NCI-H1048 (cell line): ENCODE results near the gene GRPR.
"Not testable (repeated sequence)": the region's sequence is repeated elsewhere in the genome, so short reads cannot be mapped to it uniquely, and the experiment has no call there.

ENCODE experiments used
- DNase-seq: peaks from one replicate; lab custom pipeline; 2025; lab: John Stamatoyannopoulos, UW

Gene GRPR

DNA sequence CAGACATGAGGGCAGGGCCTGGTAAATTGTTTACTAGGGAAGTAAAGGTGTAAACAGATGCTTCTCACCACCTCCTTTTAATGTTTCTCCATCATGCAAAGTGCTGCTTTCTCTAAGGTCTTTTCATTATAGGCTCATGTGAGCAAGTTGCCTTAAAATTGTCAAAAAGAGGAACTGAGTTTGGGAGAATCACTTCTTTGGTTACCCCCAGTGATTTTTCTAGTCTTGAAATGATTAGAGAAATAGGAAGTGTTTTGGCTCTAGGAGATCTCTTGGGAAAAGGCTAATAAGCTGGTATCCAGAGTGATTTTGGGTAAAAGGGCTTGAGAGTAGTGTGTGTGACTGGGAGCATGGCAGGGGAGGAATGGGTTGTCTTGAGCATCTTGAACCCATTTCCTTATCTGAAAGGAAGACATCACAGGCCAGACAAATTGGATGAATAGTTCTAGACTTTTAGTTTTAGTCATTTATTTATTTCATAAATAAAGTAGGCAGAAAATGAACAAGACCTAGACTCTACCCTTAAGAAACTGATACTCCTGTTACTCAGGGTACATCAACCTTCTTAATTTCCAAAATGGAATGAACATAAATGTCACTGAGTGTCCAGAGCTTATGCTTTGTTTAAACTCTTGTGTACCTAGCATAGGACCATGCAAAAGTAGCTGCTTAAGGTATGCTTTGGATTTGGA is 14.2 kb downstream of the GRPR start:
- DNase-seq = no peak

DNA sequence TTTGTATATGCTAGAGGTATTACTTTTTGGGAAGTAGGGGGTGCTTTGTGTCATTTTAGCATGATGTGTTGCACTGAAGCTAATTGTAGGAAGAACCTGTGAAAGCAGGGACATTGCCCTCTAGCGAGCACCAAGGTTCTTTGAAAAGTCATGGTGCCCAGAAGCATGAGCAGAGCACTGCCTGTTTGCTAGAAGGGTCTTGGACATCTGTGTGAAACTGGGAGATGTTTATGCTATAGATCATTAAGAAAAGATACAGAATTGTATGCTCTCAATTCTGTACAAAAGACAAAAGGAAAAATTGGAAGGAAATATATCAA is 14.7 kb downstream of the GRPR start:
- DNase-seq = no peak

DNA sequence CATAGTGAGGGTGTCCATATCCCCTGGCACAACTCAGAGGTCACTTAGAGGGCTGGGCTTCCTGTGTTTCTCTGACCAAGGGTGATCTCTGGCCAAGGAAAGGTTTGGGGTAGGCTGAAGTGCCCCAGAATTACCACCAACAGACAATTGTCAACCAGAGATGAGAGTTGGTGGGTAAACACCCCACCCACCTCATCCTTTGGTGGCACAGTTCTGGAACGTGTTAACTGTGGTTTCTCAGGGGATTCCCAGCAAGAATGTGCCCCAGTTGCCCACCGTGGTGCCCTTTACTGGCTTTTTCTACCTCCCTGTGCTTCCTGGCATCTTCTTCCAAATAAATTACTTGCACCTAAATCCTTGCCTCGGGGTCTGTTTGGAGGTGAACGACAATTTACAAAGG is 17.1 kb downstream of the GRPR start:
- DNase-seq = no peak

DNA sequence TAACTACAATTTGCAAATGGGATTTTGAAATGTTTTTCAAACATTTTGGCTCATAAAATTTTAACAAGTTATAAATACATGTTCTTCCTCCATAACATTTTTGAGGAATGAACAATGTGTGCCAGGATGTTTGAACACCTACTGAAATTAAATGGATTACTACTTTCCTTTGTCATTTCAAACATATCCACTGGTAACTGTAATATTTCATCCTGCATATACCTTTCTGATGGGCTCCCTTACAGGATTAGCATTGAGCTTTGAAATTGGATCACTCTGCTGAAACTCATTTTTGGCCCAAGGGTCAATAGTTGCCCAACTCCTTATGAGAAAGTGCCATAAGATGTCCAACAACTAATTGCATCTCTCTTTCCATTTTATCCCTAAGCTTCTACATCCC is 17.6 kb downstream of the GRPR start:
- DNase-seq = no peak

DNA sequence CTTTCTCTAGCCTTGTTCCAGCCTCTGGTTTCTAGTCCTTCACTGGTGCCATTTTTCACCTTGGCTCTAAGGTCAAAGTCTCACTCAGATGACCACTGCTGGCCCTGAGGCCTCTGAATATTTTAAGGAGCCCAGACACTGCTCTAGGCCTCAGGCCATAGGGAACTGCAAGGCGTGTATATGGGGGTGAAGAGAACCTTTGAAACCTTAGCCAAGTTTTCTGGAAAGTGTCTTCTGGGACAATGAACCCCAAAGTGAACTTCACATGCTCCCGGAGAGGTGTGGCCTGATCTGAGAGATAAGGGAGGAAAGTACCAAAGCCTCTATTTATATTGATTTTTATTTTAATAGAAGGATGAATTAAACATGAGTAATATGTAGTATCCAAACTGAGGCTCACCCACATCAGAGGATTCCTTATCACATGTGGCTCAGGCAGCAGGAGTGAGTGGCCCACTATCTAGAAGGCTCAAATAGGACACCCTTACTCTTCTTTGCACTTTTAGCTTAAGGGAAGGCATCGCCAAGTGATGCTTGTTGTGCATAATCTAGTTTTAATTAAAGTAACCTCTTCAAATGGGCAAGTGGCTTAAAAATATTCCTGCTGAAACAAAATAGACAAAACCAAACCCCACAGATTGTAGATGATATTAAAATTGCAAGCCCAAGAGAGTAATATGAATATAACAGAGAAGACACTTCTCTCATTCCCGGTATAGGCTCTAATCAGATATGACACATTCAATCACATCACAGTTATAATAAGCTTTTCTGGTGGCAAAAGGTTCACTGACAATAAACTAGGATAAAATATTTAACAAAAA is 18.3 kb downstream of the GRPR start:
- DNase-seq = no peak

DNA sequence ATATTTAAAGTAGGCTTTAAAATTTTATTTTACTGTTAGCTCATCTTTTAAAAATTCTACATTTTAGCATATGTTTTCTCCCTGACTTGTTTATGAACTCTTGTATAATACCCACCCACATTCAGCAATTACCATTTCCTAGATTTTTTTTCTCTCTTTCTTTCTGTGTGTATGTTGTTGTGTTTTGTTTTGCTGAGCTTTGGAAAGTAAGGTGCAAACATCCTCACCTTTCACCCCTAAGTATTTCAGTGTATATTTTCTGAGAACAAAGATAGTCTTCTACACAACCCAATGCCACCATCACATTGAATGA is 18.8 kb downstream of the GRPR start:
- DNase-seq = no peak

DNA sequence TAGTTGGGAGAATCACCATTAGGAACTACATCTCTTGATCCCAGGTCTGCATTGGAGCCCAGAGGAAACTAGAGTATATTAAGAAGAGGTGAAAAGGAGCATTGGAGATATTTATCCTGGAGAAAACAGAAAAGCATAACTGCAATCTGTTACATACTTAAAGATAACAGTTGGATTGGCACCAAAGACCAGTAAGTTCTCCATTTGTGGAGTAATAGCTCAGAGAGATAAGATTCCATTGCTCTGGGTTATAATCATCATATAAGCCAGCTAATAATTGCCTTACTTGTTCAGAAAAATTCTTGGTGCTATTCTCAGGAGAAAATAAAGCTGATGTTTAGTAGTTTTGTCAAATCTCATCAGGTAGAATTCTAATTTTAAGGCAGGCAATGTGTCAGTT is 20.6 kb downstream of the GRPR start:
- no peak for DNase-seq

DNA sequence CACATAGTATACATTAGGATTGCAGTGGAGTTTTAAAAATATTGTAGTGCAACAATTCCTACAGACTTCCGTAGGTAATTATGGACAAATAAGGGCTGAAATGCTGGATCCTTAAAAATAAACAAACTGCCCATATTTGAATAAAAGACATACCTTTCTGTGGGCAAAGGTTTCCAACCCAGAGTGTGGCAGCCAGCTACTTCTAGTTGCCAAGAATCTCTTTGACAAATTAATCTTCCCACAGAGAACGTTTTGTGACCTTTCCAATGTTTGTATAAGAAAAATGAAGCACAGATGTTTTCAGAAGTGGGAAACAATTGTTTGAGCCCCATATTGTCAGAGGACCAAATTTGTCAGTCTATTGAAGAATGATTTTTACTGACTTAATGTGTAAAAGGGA is 21.1 kb downstream of the GRPR start:
- no peak for DNase-seq

DNA sequence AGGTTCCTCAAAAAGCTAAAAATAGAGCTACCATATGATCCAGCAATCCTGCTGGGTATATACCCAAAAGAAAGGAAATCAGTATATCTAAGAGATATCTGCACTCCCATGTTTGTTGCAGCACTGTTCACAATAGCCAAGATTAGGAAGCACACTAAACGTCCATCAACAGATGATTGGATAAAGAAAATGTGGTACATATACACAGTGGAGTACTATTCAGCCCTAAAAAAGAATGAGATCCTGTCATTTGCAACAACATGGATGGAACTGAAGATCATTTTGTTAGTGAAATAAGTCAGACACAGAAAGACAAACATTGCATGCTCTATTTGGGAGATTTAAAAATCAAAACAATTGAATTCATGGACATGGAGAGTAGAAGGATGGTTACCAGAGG is 21.7 kb downstream of the GRPR start:
- DNase-seq = not testable (repeated sequence)

DNA sequence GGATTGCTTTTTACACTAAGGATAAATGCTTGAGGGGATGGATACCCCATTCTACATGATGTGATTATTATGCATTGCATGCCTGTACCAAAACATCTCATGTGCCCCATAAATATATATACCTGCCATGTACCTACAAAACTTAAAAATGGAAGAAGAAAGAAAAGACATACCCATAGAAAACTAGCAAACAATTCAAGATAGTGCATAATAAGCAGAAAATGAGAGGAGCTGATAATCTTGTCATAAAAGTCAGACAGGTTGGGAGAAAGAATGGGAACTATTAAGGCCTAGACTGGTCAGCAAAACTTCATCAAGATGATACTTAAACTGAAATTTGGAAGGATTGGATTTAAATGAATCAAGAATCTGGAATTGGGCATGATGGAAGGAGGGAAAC is 22.3 kb downstream of the GRPR start:
- no peak for DNase-seq

DNA sequence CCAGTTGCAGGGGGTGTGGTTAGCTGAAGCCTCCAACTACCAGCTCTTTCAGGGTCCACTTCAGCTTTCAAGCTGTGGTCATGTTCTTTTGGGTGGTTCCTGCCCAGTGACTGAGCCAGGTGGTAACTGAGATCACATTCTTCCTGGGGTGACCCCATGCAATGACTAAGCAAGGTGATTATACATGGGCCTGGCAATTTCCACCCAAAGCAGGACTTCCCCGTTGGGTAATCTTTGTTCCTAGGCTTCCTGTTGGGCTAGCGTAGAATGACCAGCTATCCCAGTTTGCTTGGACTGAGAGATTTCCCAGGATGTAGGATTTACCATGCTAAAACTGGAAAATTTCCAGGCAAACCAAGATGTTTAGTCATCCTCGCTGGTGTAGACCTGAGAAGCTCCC is 25.5 kb downstream of the GRPR start:
- DNase-seq = no peak

DNA sequence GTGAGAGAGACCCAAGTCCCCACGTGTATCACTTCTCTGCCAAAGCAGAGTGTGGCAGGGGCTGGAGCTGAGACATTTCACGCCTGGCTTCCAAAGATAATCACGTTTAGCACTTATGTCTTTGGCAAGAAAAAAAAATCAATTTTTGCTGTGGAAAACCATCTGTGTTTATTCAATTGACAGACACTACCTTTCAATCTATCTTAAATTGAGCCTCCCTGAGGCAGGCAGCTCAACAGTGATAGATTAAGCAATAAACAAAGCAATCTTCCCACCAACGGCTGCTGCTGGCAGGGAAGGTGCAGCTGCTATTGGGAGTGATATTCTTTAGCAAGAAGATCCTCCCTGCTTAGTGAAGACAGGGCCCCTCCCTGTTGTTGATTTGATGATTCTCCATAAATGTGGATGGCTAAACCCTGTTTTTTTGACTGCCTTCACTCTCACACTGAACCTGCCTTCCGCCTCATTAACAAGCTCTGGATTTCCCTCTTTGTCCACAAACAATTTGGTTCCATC is 32.3 kb downstream of the GRPR start:
- DNase-seq = no peak

DNA sequence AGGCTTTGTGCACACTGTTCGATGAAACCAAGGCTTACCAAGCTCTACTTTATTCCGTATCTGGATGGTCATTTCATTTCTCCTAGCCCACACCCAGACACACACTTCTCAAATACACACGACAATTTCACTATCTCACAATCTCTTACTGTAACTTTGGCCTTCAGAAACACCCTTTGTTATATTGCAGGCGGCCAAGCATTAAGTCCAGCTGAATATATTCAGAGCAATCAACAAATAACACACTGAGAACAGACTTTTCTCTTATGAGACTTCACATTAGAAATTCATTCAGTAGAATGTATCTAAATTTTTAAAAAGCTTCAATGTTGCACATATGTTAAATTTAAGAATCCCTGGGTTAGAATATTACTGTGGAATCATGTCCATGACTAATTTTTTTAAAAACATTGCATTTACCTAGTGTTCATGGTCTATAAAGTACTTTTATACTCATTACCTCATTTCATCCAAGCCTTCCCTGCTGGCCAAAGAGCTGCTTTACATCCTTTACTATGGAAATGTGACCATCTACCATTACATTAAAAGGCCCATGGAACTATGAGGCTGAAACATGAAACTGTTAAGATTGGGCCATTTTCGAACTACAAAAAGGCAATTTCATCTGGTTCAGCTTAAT is 33.4 kb downstream of the GRPR start:
- no peak for DNase-seq

DNA sequence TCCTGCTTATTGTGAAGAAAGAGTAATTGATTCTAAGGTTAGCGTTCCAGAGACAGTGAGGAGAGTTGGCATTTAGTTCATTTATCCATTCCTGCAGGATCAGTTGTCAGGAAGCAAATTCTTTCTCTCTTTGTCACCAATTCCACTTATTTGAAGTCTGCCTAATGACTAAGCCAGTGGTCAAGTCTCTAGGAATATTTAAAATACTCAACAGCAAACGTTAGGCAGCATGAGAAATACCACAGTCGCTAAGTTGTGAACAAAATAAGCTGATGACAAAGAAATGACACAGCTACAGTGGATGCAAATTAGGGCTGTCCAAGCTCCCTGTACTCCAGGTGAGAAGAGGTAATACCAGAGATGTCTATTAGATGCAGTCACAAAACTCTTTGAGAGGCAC is 37.4 kb downstream of the GRPR start:
- no peak for DNase-seq

DNA sequence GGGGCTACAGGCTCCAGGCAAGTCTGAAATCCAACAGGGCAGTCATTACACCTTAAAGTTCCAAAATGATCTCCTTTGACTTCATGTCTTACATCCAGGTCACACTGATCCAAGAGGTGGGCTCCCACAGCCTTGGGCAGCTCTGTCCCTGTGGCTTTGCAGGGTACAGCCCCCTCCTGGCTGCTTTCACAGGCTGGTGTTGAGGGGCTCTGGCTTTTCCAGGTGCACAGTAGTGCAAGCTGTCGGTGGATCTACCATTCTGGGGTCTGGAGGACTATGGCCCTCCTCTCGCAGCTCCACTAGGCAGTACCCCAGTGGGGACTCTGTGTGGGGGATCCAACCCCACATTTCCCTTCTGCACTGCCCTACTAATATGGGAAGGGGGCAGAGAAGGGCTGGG is 37.8 kb downstream of the GRPR start:
- not testable (repeated sequence) for DNase-seq

DNA sequence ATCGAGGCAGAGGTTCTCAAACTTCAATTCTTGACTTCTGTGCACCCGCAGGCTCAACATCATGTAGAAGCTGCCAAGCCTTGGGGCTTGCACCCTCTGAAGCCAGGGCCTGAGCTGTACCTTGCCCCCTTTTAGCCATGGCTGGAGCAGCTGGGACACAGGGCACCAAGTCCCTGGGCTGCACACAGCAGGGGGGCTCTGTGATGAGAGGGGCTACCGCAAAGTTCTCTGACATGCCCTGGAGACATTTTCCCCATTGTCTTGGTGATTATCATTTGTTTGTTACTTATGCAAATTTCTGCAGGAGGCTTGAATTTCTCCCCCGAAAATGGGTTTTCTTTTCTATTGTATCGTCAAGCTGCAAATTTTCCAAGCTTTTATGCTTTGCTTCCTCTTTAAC is 39.0 kb downstream of the GRPR start:
- no peak for DNase-seq

DNA sequence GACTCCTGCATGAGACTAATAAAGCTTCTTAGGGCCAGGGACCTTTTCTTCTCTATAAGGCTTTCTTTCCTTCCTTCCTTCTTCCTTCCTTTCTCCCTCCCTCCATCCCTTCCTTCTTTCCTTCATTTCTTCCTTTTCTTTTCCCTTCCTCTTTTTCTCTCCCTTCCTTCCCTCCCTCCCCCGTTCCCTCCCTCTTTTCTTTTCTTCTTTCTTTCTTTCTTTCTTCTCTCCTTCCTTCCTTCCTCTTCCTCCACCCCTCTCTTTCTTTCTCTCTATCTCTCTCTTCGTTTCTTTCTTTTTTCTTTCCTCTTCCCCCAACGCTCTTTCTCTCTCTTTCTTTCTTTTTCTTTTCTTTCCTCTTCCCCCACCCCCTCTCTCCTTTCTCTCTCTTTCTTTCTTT is 41.4 kb downstream of the GRPR start:
- no peak for DNase-seq

DNA sequence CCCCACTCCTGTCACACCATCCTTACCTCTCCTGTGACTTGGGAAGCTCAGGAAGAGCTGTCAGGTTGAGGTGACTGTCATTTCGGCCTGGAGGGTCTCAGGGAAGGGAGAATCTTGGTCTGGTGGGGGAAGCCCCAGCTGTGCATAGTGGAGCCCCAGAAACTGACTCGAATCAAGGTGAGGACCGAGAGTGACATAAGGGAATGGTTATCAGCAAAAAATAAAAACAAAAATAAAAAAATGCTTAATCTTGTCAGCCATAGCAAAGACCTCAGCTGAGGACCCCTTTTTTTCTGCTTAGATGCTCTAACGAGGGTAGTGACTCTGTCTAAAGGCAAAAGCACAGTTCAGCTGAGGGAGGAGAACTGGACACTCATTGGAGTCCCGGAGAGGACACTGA is 43.8 kb downstream of the GRPR start, which contains the start of gene MAGEB17:
TSS of gene MAGEB17 (plus strand) at position 301 of the 400 bp plus-strand sequence. CDS start 2,902 bp downstream, outside the sequence.
- no peak for DNase-seq

DNA sequence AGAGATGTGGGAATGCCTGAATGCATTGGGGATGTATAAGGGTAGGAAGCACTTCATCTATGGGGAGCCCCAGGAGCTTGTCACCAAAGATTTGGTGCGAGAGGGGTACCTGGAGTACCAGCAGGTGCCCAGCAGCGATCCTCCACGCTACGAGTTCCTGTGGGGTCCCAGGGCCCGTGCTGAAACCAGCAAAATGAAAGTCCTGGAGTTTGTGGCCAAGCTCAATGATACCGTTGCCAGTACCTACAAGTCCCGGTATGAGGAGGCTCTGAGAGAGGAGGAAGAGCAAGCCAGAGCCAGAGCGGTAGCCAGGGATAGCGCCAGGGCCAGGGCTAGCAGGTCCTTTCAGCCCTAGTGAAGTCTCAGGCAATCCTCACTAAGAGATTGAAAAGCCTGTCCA is 47.7 kb downstream of the GRPR start:
- no peak for DNase-seq

DNA sequence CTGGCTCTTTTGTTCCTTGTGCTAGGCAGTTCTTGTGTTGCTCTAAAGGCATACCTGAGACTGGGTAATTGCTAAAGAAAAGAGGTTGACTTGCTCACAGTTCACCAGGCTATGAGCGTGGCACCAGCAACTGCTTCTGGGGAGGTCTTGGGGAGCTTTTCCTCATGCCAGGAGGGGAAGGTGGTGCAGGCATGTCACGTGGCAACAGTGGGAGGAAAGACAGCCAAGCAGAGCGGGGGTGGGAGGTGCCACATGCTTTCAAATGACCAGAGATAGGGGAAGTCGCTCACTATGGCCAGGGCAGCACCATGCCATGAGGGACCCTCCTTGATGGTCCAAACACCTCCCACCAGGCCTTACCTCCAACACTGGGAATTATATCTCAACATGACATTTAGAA is 48.6 kb downstream of the GRPR start:
- DNase-seq = no peak

DNA sequence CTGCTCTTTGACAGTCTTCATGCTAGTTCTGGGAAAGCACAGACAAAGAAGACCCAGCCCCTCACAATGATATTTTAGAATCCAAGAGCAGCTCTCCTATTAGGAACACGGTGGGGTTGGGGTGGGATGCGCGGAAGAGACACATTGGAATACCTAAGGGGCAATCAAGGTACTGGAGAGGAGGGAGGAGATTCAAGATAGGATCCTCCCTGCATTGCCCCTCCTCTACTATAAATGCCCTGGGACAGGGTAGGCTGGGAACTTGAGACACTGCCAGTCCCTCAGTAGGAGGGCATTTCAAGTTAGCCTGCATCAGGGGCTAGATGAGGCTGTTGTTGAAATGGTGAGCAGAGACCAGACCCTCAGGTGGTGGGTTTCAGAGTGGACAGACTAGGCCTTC is 49.0 kb downstream of the GRPR start:
- DNase-seq = no peak

DNA sequence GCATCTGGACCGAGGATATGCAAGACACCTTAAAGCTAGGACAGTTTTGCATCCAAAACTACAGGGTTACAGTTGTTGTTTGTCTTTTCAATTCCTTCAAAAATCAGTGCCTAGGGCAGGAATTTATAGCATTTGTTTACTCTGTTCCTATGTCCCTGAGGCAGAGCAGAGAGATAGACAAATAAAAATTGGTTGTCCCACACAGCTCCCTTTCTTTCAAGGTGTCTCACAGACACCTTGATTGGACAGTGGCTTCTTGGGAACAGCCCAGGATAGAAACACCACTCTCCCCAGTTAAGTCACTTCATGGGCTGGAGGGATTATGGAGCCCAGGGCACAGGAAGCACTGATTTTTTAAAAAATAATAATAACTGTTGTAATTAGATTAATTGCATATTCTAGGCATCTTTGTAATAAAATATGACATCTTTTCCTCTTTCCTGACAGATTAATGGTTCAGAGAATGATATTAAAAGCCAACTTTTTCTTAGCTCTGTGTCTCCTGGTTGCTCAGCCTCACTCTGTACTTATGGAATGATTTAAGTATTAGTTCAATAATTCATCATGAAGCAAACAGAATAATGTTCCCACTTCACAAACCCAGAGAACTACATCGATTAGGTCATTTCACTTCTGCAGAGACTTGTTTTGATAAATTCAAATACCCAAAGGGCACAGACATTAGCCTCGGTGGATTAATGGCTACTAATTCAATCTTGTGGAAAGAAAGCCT is 52.1 kb downstream of the GRPR start:
- no peak for DNase-seq

DNA sequence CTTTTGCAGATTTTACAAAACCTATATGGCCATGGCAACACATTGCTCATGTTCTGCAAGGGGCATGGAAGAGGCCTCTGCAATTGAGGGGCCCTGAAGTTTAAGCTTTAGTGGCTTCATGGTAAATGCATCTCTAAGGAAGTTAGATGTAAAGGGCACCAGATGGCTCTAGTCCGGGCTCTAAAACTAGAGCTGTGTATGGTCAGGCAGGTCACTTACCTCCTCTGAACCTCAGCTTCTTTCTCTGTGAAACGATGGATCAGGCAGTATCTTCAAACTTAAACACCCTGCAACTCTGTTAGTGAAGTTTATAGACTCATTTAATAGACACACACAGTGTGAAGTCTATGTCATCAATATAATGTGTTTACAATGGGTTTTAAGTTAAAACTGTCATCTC is 53.9 kb downstream of the GRPR start:
- no peak for DNase-seq
